ENCODE results near the gene PLPPR2.
"Not testable (repeated sequence)": the region's sequence is repeated elsewhere in the genome, so short reads cannot be mapped to it uniquely, and the experiment has no call there.

The PLPPR2 gene

GRCh38 chr19:11340099-11340467 is 15.1 kb upstream of the PLPPR2 start:
- not testable (repeated sequence) for DNase-seq

GRCh38 chr19:11342429-11342828 is 12.8 kb upstream of the PLPPR2 start:
- no peak for DNase-seq

- no peak for DNase-seq
Measured at GRCh38 chr19:11345122-11345803, 10.0 kb upstream of the PLPPR2 start.

GRCh38 chr19:11346104-11346940 is 8.9 kb upstream of the PLPPR2 start, which contains the start of the genes CCDC159 and TMEM205:
Gene CCDC159, plus strand, starts transcription at chr19:11346519. Its CDS starts 88 bp downstream, at chr19:11346607.
Gene TMEM205, minus strand, starts transcription at chr19:11346268. Its CDS starts 649 bp downstream, at chr19:11345619.
- DNase-seq: peak; percentile 100

- DNase-seq: no peak
Measured at GRCh38 chr19:11347546-11348039, 7.6 kb upstream of the PLPPR2 start.

GRCh38 chr19:11349171-11349570 is 6.1 kb upstream of the PLPPR2 start:
- no peak for DNase-seq

GRCh38 chr19:11354102-11354501 is 1.1 kb upstream of the PLPPR2 start:
- not testable (repeated sequence) for DNase-seq

- DNase-seq: no peak
Measured at GRCh38 chr19:11356074-11356397, 804 bp downstream of the PLPPR2 start.

- no peak for DNase-seq
Measured at GRCh38 chr19:11356676-11357550, 1.7 kb downstream of the PLPPR2 start.

- no peak for DNase-seq
Measured at GRCh38 chr19:11359421-11359820, 4.2 kb downstream of the PLPPR2 start.

- no peak for DNase-seq
Measured at GRCh38 chr19:11361037-11361770, 6.0 kb downstream of the PLPPR2 start.

- no peak for DNase-seq
Measured at GRCh38 chr19:11361771-11362731, 6.8 kb downstream of the PLPPR2 start.

- no peak for DNase-seq
Measured at GRCh38 chr19:11363881-11364280, 8.6 kb downstream of the PLPPR2 start.

GRCh38 chr19:11364296-11364904 is 9.2 kb downstream of the PLPPR2 start:
- DNase-seq: no peak

- no peak for DNase-seq
Measured at GRCh38 chr19:11364935-11365334, 9.7 kb downstream of the PLPPR2 start.

- no peak for DNase-seq
Measured at GRCh38 chr19:11365557-11366117, 10.4 kb downstream of the PLPPR2 start.

- no peak for DNase-seq
Measured at GRCh38 chr19:11367528-11367927, 12.3 kb downstream of the PLPPR2 start.

GRCh38 chr19:11370744-11371143 is 15.5 kb downstream of the PLPPR2 start:
- no peak for DNase-seq

GRCh38 chr19:11373166-11373884 is 18.1 kb downstream of the PLPPR2 start:
- DNase-seq: peak; percentile 94

Measured in NCI-H146 (cell line).